ENCODE data around the gene ARHGAP5.

The ARHGAP5 gene

GRCh38 chr14:32186248-32186647 lies 109.1 kb downstream of the ARHGAP5 start:
- ATAC-seq (ENCODE audit: low read depth): no peak
- no peak for DNase-seq (ENCODE audit: low spot score)
- H3K4me3 ChIP-seq (ENCODE audit: severe bottlenecking): no peak overlapping the region

GRCh38 chr14:32189811-32190210 lies 112.7 kb downstream of the ARHGAP5 start:
- Histone ChIP-seq H3K27me3 (ENCODE audit: insufficient read depth, poor library complexity, severe bottlenecking) (no peaks in the 10 kb centered on the region), H3K4me3 (ENCODE audit: severe bottlenecking) (no peak overlapping the region), H3K36me3 (ENCODE audit: low read depth) (no peaks in the 10 kb centered on the region), H3K9me3 (ENCODE audit: severe bottlenecking) (peaks cover 6% of the 10 kb centered on the region), H3K27ac (ENCODE audit: poor library complexity, severe bottlenecking) (no peak overlapping the region), H3K4me1 (ENCODE audit: insufficient read depth, poor library complexity, severe bottlenecking) (no peaks in the 10 kb centered on the region)
- TF ChIP-seq CTCF (IDR thresholded peaks at IDR 0.05; ENCODE audit: poor library complexity, severe bottlenecking): no peak
- ATAC-seq (ENCODE audit: low read depth) (no peak), DNase-seq (ENCODE audit: low spot score) (no peak)

More at GRCh38 chr14:32186248-32186647, 109.1 kb downstream of the ARHGAP5 start:
- Histone ChIP-seq H3K27ac (ENCODE audit: poor library complexity, severe bottlenecking) (no peak overlapping the region), H3K27me3 (ENCODE audit: insufficient read depth, poor library complexity, severe bottlenecking) (no peaks in the 10 kb centered on the region), H3K9me3 (ENCODE audit: severe bottlenecking) (peaks cover 9% of the 10 kb centered on the region), H3K4me1 (ENCODE audit: insufficient read depth, poor library complexity, severe bottlenecking) (no peaks in the 10 kb centered on the region), H3K36me3 (ENCODE audit: low read depth) (no peaks in the 10 kb centered on the region)
- no peak for TF ChIP-seq CTCF (IDR thresholded peaks at IDR 0.05; ENCODE audit: poor library complexity, severe bottlenecking)

- Histone ChIP-seq H3K36me3 (ENCODE audit: low read depth) (no peaks in the 10 kb centered on the region), H3K9me3 (ENCODE audit: severe bottlenecking) (no peaks in the 10 kb centered on the region), H3K4me1 (ENCODE audit: insufficient read depth, poor library complexity, severe bottlenecking) (no peaks in the 10 kb centered on the region), H3K27ac (ENCODE audit: poor library complexity, severe bottlenecking) (no peak overlapping the region), H3K4me3 (ENCODE audit: severe bottlenecking) (no peak overlapping the region), H3K27me3 (ENCODE audit: insufficient read depth, poor library complexity, severe bottlenecking) (no peaks in the 10 kb centered on the region)
- DNase-seq (ENCODE audit: low spot score): no peak
- TF ChIP-seq CTCF (IDR thresholded peaks at IDR 0.05; ENCODE audit: poor library complexity, severe bottlenecking): no peak
- ATAC-seq (ENCODE audit: low read depth): no peak
Measured at GRCh38 chr14:32190673-32191072, 113.6 kb downstream of the ARHGAP5 start.

- no peaks in the 10 kb centered on the region for H3K9me3 ChIP-seq (ENCODE audit: severe bottlenecking)
- no peak overlapping the region for H3K4me3 ChIP-seq (ENCODE audit: severe bottlenecking)
- DNase-seq (ENCODE audit: low spot score) (no peak), ATAC-seq (ENCODE audit: low read depth) (no peak)
- H3K27ac ChIP-seq (ENCODE audit: poor library complexity, severe bottlenecking): no peak overlapping the region
- H3K27me3 ChIP-seq (ENCODE audit: insufficient read depth, poor library complexity, severe bottlenecking): no peaks in the 10 kb centered on the region
- TF ChIP-seq CTCF (IDR thresholded peaks at IDR 0.05; ENCODE audit: poor library complexity, severe bottlenecking): no peak
- no peaks in the 10 kb centered on the region for H3K36me3 ChIP-seq (ENCODE audit: low read depth)
- H3K4me1 ChIP-seq (ENCODE audit: insufficient read depth, poor library complexity, severe bottlenecking): no peaks in the 10 kb centered on the region
Measured at GRCh38 chr14:32192712-32193373, 115.7 kb downstream of the ARHGAP5 start.

- no peak for ATAC-seq (ENCODE audit: low read depth)
- no peak for TF ChIP-seq CTCF (IDR thresholded peaks at IDR 0.05; ENCODE audit: poor library complexity, severe bottlenecking)
- Histone ChIP-seq H3K27me3 (ENCODE audit: insufficient read depth, poor library complexity, severe bottlenecking) (no peaks in the 10 kb centered on the region), H3K4me1 (ENCODE audit: insufficient read depth, poor library complexity, severe bottlenecking) (no peaks in the 10 kb centered on the region), H3K4me3 (ENCODE audit: severe bottlenecking) (no peak overlapping the region), H3K9me3 (ENCODE audit: severe bottlenecking) (no peaks in the 10 kb centered on the region), H3K27ac (ENCODE audit: poor library complexity, severe bottlenecking) (no peak overlapping the region), H3K36me3 (ENCODE audit: low read depth) (no peaks in the 10 kb centered on the region)
- no peak for DNase-seq (ENCODE audit: low spot score)
Measured at GRCh38 chr14:32193532-32193931, 116.4 kb downstream of the ARHGAP5 start.
